C4-2B (cell line): ENCODE data around the gene ELP2.

ENCODE experiments used
- H3K27ac ChIP-seq: fragments of 450-650 bp; 2 replicates; pipeline ENCODE4 v1.5.1; 2017
- CTCF ChIP-seq: fragments of 450-650 bp; conservative IDR thresholded peaks from 2 replicates; pipeline ENCODE4 v1.5.1; 2017; ENCODE audit warnings: mild to moderate bottlenecking
- ZFX ChIP-seq: fragments of 450-650 bp; IDR thresholded peaks from 2 replicates; pipeline ENCODE4 v1.6.1; 2017

ELP2 gene

GRCh38 chr18:36191711-36192110 lies 62.0 kb downstream of the ELP2 start:
- TF ChIP-seq ZFX (no peak), CTCF (no peak)
- H3K27ac ChIP-seq = no peak overlapping the region

DNA sequence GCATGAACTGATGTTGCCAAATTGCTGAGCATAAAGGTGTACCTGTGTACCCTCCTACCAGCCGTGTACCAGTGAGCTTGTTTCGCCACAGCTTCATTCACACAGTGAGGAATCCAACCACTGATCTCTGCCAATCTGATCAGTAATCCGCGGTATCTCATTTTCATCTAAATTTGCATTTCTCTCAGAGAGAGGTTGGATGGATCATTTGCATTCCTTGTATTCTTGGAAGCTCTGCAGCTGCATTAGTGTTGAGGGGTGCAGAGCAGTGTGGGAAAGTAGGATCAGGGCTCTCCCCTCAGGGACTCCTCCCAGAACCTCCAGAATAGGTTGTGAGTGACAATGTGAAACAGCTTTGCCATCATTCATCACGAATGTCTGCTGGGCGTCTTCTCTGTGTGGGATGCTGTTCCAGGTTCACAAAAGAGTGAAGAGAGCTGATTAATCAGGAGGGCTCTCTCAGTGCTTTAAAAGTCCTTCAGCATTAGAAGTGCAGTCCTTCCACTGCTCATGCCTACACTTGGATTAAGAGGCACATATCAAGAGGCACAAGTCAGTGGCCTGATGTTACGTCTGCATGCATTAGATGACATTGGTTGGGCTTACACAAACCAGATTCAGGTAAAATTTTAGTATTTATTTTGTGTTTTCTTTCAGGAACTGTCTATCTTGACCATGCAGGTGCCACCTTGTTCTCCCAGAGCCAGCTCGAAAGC lies 65.1 kb downstream of the ELP2 start:
- H3K27ac ChIP-seq = no peak overlapping the region
- TF ChIP-seq CTCF (no peak), ZFX (no peak)

- H3K27ac ChIP-seq = no peak overlapping the region
These were observed 65.9 kb downstream of the ELP2 start for GRCh38 chr18:36195427-36196122.

DNA sequence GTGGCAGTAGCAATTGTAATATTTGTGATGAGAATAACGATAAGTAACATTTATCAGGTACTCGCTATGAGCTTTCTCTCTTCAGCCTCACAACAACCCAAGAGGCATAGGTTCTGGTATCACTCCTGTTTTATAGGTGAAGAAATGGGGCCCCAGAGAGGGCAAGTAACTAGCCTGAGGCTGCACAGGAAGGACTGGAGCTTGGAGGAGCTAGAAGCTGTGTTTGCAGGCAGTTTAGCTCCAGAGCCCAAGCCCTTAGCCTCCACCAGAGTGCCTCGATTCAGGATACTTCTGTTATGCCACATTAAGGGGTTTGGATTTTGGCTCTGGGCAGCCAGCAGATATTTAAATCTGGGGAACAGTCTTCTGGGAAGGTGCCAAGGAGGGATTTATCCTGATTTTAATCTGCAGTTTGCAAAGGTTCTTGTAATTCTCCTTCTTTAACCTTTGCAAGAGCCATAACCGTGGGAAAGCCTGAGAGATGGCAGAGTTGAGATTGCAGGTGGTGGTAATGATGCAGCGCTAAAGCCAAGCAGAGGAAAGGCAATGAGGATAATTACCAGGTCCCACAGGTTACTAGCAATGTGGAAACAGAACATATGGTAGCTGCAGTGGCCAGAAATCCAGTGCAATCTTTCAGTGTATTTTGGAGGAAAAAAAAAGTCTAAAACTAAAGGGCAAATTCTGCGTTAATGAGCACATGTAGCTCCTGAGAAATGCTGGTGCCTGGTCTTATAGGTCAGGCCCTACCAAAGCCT lies 66.7 kb downstream of the ELP2 start:
- no peak overlapping the region for H3K27ac ChIP-seq
- TF ChIP-seq CTCF (no peak), ZFX (no peak)

More at GRCh38 chr18:36195427-36196122, 65.9 kb downstream of the ELP2 start:
- TF ChIP-seq ZFX = no peak
- no peak for TF ChIP-seq CTCF

DNA sequence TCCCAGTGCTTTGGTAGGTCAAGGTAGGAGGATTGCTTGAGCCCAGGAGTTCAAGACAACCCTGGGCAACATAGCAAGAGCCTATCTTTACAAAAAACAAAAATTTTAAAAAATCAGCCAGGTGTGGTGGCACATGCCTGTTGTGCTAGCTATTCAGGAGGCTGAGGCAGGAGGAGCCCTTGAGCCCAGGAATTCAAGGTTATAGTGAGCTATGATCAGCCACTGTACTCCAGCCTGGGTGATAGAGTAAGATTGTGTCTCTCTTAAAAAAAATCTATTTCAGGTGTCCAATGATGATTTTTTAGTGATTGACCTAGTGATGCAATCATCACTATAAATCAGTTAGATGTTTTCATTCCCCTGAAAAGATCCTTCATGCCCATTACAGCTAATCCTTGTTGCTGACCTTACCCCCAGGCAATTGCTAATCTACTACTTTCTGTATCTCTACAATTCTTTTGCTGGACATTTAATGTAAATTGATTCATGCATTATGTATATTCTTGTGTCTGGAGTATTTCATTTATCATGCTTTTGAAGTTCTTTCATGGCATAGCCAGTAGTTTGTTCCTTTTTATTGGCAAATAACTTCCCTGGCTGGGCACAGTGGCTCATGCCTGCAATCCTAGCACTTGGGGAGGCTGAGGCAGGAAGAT lies 67.9 kb downstream of the ELP2 start:
- TF ChIP-seq ZFX = no peak
- no peak for TF ChIP-seq CTCF
- H3K27ac ChIP-seq = no peak overlapping the region

DNA sequence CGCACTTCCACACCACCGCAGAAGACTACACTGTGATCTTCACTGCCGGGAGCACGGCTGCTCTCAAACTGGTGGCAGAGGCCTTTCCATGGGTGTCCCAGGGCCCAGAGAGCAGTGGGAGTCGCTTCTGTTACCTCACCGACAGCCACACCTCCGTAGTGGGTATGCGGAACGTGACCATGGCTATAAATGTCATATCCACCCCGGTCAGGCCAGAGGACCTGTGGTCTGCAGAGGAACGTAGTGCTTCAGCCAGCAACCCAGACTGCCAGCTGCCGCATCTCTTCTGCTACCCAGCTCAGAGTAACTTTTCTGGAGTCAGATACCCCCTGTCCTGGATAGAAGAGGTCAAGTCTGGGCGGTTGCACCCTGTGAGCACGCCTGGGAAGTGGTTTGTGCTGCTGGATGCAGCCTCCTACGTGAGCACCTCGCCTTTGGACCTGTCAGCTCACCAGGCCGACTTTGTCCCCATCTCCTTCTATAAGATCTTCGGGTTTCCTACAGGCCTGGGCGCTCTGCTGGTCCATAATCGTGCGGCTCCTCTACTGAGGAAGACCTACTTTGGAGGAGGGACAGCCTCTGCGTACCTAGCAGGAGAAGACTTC lies 70.1 kb downstream of the ELP2 start:
- no peak for TF ChIP-seq ZFX
- TF ChIP-seq CTCF = no peak
- H3K27ac ChIP-seq = no peak overlapping the region
